Endothelial cell of umbilical vein (primary cell): ENCODE results near the gene FMNL2. TPM values are rescaled to one million over a fixed set of nuclear protein-coding genes. Genes with fewer than 3 reads are reported as not detected.

Source experiments
- BruUV-seq: library from RNA; stranded (reverse); fragments of 400-500 nt; replicated peaks from 2 replicates; lab custom pipeline; 2021; lab: Mats Ljungman, UMichigan
- CTCF ChIA-PET: fragments of 300-600, 350-600 bp; sonication (Branson Sonifier 250); formaldehyde crosslinking; loops from one replicate; lab custom pipeline; 2021; ENCODE audit warnings: antibody characterized with exemption, inconsistent platforms; lab: Charles Lee
- POLR2A ChIA-PET: fragments of 300-600, 350-600 bp; sonication (Branson Sonifier 250); formaldehyde crosslinking; loops from one replicate; lab custom pipeline; 2021; ENCODE audit warnings: antibody characterized with exemption, inconsistent platforms; lab: Charles Lee
- DNase-seq: peaks from one replicate; pipeline ENCODE4 v3.0.0-alpha.2; 2011; ENCODE audit warnings: low read depth, low spot score
- FAIRE-seq: peaks from 2 replicates; lab custom pipeline; 2011; peaks lifted over from hg19 to GRCh38; lab: Jason Lieb, UNC
- H2AFZ ChIP-seq: 2 replicates; pipeline ENCODE4 v1.6.0; 2012; ENCODE audit warnings: low read depth, low read length, control low read depth, inconsistent platforms
- H3K27ac ChIP-seq: 2 replicates; pipeline ENCODE4 v1.5.1; 2011; ENCODE audit warnings: low read depth, mild to moderate bottlenecking, control low read depth, low read length, moderate library complexity; ENCODE audit not compliant: insufficient read depth
- H3K27me3 ChIP-seq, 2 experiments: 2 replicates each; pipeline versions ENCODE4 v1.6.0 to v1.6.1; 2011; ENCODE audit warnings: low read length in 2 of 2, mixed read lengths in 1 of 2; ENCODE audit not compliant: control insufficient read depth in 2 of 2, insufficient read depth in 2 of 2
- H3K36me3 ChIP-seq, 2 experiments: 2 replicates in 1 of 2; 3 replicates in 1 of 2; pipeline ENCODE4 v1.5.1; 2011; ENCODE audit warnings: low read length in 2 of 2, mild to moderate bottlenecking in 1 of 2, moderate library complexity in 1 of 2; ENCODE audit not compliant: control insufficient read depth in 2 of 2, insufficient read depth in 2 of 2; ENCODE audit errors: extremely low read depth in 1 of 2
- H3K4me1 ChIP-seq: 3 replicates; pipeline ENCODE4 v1.5.1; 2011; ENCODE audit warnings: mild to moderate bottlenecking, low read length; ENCODE audit not compliant: control insufficient read depth, insufficient read depth; ENCODE audit errors: extremely low read depth
- H3K4me2 ChIP-seq: 2 replicates; pipeline ENCODE4 v1.6.1; 2011; ENCODE audit warnings: low read length, control low read depth, mixed read lengths; ENCODE audit not compliant: insufficient read depth
- H3K4me3 ChIP-seq, 3 experiments: fragments of 200-600 bp in 1 of 3; sonication (generic), shearing (Covaris generic) in 1 of 3; replicated peaks in 1 of 3; 2 replicates each; pipeline ENCODE4 v1.5.1; 2011 to 2016; ENCODE audit warnings: control low read depth in 3 of 3, low read length in 3 of 3, mild to moderate bottlenecking in 2 of 3, inconsistent platforms in 1 of 3, low read depth in 1 of 3, moderate library complexity in 1 of 3; ENCODE audit not compliant: insufficient read depth in 1 of 3
- H3K79me2 ChIP-seq: 2 replicates; pipeline ENCODE4 v1.6.0; 2012; ENCODE audit warnings: low read length, inconsistent platforms; ENCODE audit not compliant: control insufficient read depth, insufficient read depth
- H3K9ac ChIP-seq: replicated peaks from 2 replicates; pipeline ENCODE3; 2011; ENCODE audit warnings: low read length, control low read depth; ENCODE audit not compliant: insufficient read depth; ENCODE audit errors: extremely low read depth
- H3K9me1 ChIP-seq: replicated peaks from 3 replicates; pipeline ENCODE4 v1.6.0; 2011; ENCODE audit warnings: mild to moderate bottlenecking, low read length; ENCODE audit not compliant: control insufficient read depth, insufficient read depth; ENCODE audit errors: extremely low read depth
- H3K9me3 ChIP-seq: replicated peaks from 2 replicates; pipeline ENCODE4 v1.5.1; 2012; ENCODE audit warnings: low read length, inconsistent platforms; ENCODE audit not compliant: control insufficient read depth, insufficient read depth
- H4K20me1 ChIP-seq: replicated peaks from 2 replicates; pipeline ENCODE3; 2011; ENCODE audit warnings: mild to moderate bottlenecking, low read length; ENCODE audit not compliant: control insufficient read depth, insufficient read depth; ENCODE audit errors: extremely low read depth
- CTCF ChIP-seq, 2 donors: IDR thresholded peaks; 1 replicate in 1 of 2; 2 replicates in 1 of 2; pipeline ENCODE4 v1.5.1; 2011; ENCODE audit warnings: low read length in 2 of 2, mild to moderate bottlenecking in 2 of 2, moderate library complexity in 2 of 2, control low read depth in 1 of 2, inconsistent platforms in 1 of 2, low read depth in 1 of 2; ENCODE audit not compliant: insufficient read depth in 1 of 2; ENCODE audit errors: extremely low read depth in 1 of 2
- EZH2 ChIP-seq: IDR thresholded peaks from 2 replicates; pipeline ENCODE4 v1.6.1; 2012; ENCODE audit warnings: borderline replicate concordance, low read depth, mild to moderate bottlenecking, moderate library complexity, low read length, inconsistent platforms; ENCODE audit not compliant: severe bottlenecking
- FOS ChIP-seq: IDR thresholded peaks from 2 replicates; pipeline ENCODE4 v1.6.1; 2011; ENCODE audit warnings: mild to moderate bottlenecking, low read length, moderate library complexity, borderline replicate concordance; ENCODE audit not compliant: insufficient read depth
- GATA2 ChIP-seq: IDR thresholded peaks from 2 replicates; pipeline ENCODE4 v1.7.0; 2011; ENCODE audit warnings: low read depth, mild to moderate bottlenecking, moderate library complexity, mixed read lengths, low read length; ENCODE audit not compliant: insufficient read length, insufficient read depth
- MAX ChIP-seq: IDR thresholded peaks from 2 replicates; pipeline ENCODE4 v1.6.1; 2011; ENCODE audit not compliant: insufficient read depth, insufficient read length
- MYC ChIP-seq: IDR thresholded peaks from one replicate; pipeline ENCODE4 v1.6.1; 2011; ENCODE audit warnings: mild to moderate bottlenecking, low read depth, low read length
- POLR2A ChIP-seq: IDR thresholded peaks from 2 replicates; pipeline ENCODE4 v1.6.1; 2012; ENCODE audit warnings: low read depth, mild to moderate bottlenecking, control low read depth, low read length
- POLR2AphosphoS5 ChIP-seq: IDR thresholded peaks from 2 replicates; pipeline ENCODE4 v1.6.1; 2012; ENCODE audit warnings: low read depth, mild to moderate bottlenecking, control low read depth, low read length, moderate library complexity; ENCODE audit not compliant: insufficient read depth
- dilution Hi-C: fragments of 300-500 bp; cut with MboI; formaldehyde crosslinking; loops from one replicate; pipeline ENCODE4 v1.15.0; 2019; ENCODE audit warnings: low sequenced_read_pairs; ENCODE audit not compliant: extremely low pct_ligation_motif_present
- intact Hi-C: fragments of 100-400 bp; cut with micrococcal nuclease; formaldehyde crosslinking; loops from one replicate; pipeline ENCODE4 v1.10.0; 2022
- polyA plus RNA-seq, 4 experiments: library from polyadenylated mRNA; depleted of rRNA in 3 of 4; stranded (reverse) in 3 of 4; unstranded in 1 of 4; fragments of >200 nt; gene quantifications; 2 replicates each; pipeline versions ENCODE4 v1.2.1 to v1.2.3, GENCODE V29; 2011 to 2012; ENCODE audit warnings: missing spikeins in 1 of 4
- total RNA-seq: library from RNA; stranded (reverse); gene quantifications from 2 replicates; pipeline ENCODE4 v1.2.3, GENCODE V29; 2021

Gene FMNL2
- total and polyA plus RNA-seq, 2 donors (not counting 3 experiments of a cell fraction or from before 2014, with no cell fraction given), result 8.3 to 28.0 TPM

GRCh38 chr2:152384992-152385391, 50.0 kb downstream of the FMNL2 start:
- no peak for FAIRE-seq
- Histone ChIP-seq H4K20me1 (no peaks in the 10 kb centered on the region), H3K9me1 (no peaks in the 10 kb centered on the region), H3K4me3 (no peak overlapping the region), H3K9me3 (no peaks in the 10 kb centered on the region), H3K36me3 (no peaks in the 10 kb centered on the region), H3K9ac (no peak overlapping the region), H3K27me3 (no peaks in the 10 kb centered on the region), H2AFZ (no peak overlapping the region), H3K4me1 (no peaks in the 10 kb centered on the region), H3K79me2 (peaks cover 15% of the 10 kb centered on the region), H3K27ac (no peak overlapping the region), H3K4me2 (no peak overlapping the region)
- dilution Hi-C loops (no loop called here), intact Hi-C loops (no loop called here)
- ChIA-PET POLR2A (no interaction called here), CTCF (interaction anchor here (1.1 kb wide), 1 partner anchor 116 kb away, joined by 3 read pairs; no protein-coding TSS in a partner anchor)
- TF ChIP-seq POLR2A (no peak), GATA2 (no peak), MYC (no peak), CTCF (IDR thresholded peaks at IDR 0.05; ENCODE audit: extremely low read depth in 1 of 2, insufficient read depth in 1 of 2, low read depth in 1 of 2, low read length in 2 of 2) (no peak), MAX (no peak), POLR2AphosphoS5 (no peak), EZH2 (no peak), FOS (no peak)
- no TSS peak for BruUV-seq
- DNase-seq, result no peak
